ENCODE results near the gene RNF182.

RNF182 gene

GRCh38 chr6:13993416-13993815 is 68.7 kb downstream of the RNF182 start:
- H3K9me3 ChIP-seq (ENCODE audit: control insufficient read depth, low read length): no peaks in the 10 kb centered on the region
- H3K27me3 ChIP-seq (ENCODE audit: control insufficient read depth, insufficient read depth, low read length): no peaks in the 10 kb centered on the region
- no peak overlapping the region for H3K9ac ChIP-seq (ENCODE audit: low read length)
- no peaks in the 10 kb centered on the region for H3K36me3 ChIP-seq (ENCODE audit: control insufficient read depth, insufficient read depth, low read length)
- no peaks in the 10 kb centered on the region for H3K4me1 ChIP-seq (ENCODE audit: control insufficient read depth, insufficient read depth, low read length)
- no peak overlapping the region for H3K4me3 ChIP-seq (ENCODE audit: low read length)

- Histone ChIP-seq H3K36me3 (ENCODE audit: control insufficient read depth, insufficient read depth, low read length) (no peaks in the 10 kb centered on the region), H3K9me3 (ENCODE audit: control insufficient read depth, low read length) (no peaks in the 10 kb centered on the region), H3K4me1 (ENCODE audit: control insufficient read depth, insufficient read depth, low read length) (no peaks in the 10 kb centered on the region), H3K27me3 (ENCODE audit: control insufficient read depth, insufficient read depth, low read length) (no peaks in the 10 kb centered on the region), H3K4me3 (ENCODE audit: low read length) (no peak overlapping the region), H3K9ac (ENCODE audit: low read length) (no peak overlapping the region)
Observed at GRCh38 chr6:13998356-13998755, 73.6 kb downstream of the RNF182 start.

- Histone ChIP-seq H3K36me3 (ENCODE audit: control insufficient read depth, insufficient read depth, low read length) (no peaks in the 10 kb centered on the region), H3K9ac (ENCODE audit: low read length) (no peak overlapping the region), H3K4me3 (ENCODE audit: low read length) (no peak overlapping the region), H3K27me3 (ENCODE audit: control insufficient read depth, insufficient read depth, low read length) (no peaks in the 10 kb centered on the region), H3K4me1 (ENCODE audit: control insufficient read depth, insufficient read depth, low read length) (no peaks in the 10 kb centered on the region), H3K9me3 (ENCODE audit: control insufficient read depth, low read length) (no peaks in the 10 kb centered on the region)
Observed at GRCh38 chr6:14000901-14001300, 76.1 kb downstream of the RNF182 start.

GRCh38 chr6:14001329-14002012 is 76.7 kb downstream of the RNF182 start:
- H3K4me1 ChIP-seq (ENCODE audit: control insufficient read depth, insufficient read depth, low read length): no peaks in the 10 kb centered on the region
- H3K9me3 ChIP-seq (ENCODE audit: control insufficient read depth, low read length): no peaks in the 10 kb centered on the region
- H3K4me3 ChIP-seq (ENCODE audit: low read length): no peak overlapping the region
- no peaks in the 10 kb centered on the region for H3K36me3 ChIP-seq (ENCODE audit: control insufficient read depth, insufficient read depth, low read length)
- no peak overlapping the region for H3K9ac ChIP-seq (ENCODE audit: low read length)
- no peaks in the 10 kb centered on the region for H3K27me3 ChIP-seq (ENCODE audit: control insufficient read depth, insufficient read depth, low read length)

GRCh38 chr6:14002176-14002947 is 77.6 kb downstream of the RNF182 start:
- H3K9me3 ChIP-seq (ENCODE audit: control insufficient read depth, low read length): no peaks in the 10 kb centered on the region
- no peaks in the 10 kb centered on the region for H3K4me1 ChIP-seq (ENCODE audit: control insufficient read depth, insufficient read depth, low read length)
- H3K36me3 ChIP-seq (ENCODE audit: control insufficient read depth, insufficient read depth, low read length): no peaks in the 10 kb centered on the region
- H3K9ac ChIP-seq (ENCODE audit: low read length): no peak overlapping the region
- no peak overlapping the region for H3K4me3 ChIP-seq (ENCODE audit: low read length)
- H3K27me3 ChIP-seq (ENCODE audit: control insufficient read depth, insufficient read depth, low read length): no peaks in the 10 kb centered on the region

- no peaks in the 10 kb centered on the region for H3K4me1 ChIP-seq (ENCODE audit: control insufficient read depth, insufficient read depth, low read length)
- H3K4me3 ChIP-seq (ENCODE audit: low read length): no peak overlapping the region
- no peaks in the 10 kb centered on the region for H3K9me3 ChIP-seq (ENCODE audit: control insufficient read depth, low read length)
- no peaks in the 10 kb centered on the region for H3K27me3 ChIP-seq (ENCODE audit: control insufficient read depth, insufficient read depth, low read length)
- H3K36me3 ChIP-seq (ENCODE audit: control insufficient read depth, insufficient read depth, low read length): no peaks in the 10 kb centered on the region
- no peak overlapping the region for H3K9ac ChIP-seq (ENCODE audit: low read length)
Observed at GRCh38 chr6:14004258-14004657, 79.5 kb downstream of the RNF182 start.

GRCh38 chr6:14008809-14009208 is 84.1 kb downstream of the RNF182 start:
- no peak overlapping the region for H3K9ac ChIP-seq (ENCODE audit: low read length)
- no peaks in the 10 kb centered on the region for H3K4me1 ChIP-seq (ENCODE audit: control insufficient read depth, insufficient read depth, low read length)
- H3K36me3 ChIP-seq (ENCODE audit: control insufficient read depth, insufficient read depth, low read length): no peaks in the 10 kb centered on the region

GRCh38 chr6:14009431-14009830 is 84.7 kb downstream of the RNF182 start:
- no peaks in the 10 kb centered on the region for H3K9me3 ChIP-seq (ENCODE audit: control insufficient read depth, low read length)
- H3K4me1 ChIP-seq (ENCODE audit: control insufficient read depth, insufficient read depth, low read length): no peaks in the 10 kb centered on the region
- H3K36me3 ChIP-seq (ENCODE audit: control insufficient read depth, insufficient read depth, low read length): no peaks in the 10 kb centered on the region
- no peak overlapping the region for H3K4me3 ChIP-seq (ENCODE audit: low read length)
- H3K27me3 ChIP-seq (ENCODE audit: control insufficient read depth, insufficient read depth, low read length): no peaks in the 10 kb centered on the region
- no peak overlapping the region for H3K9ac ChIP-seq (ENCODE audit: low read length)

More at GRCh38 chr6:14008809-14009208, 84.1 kb downstream of the RNF182 start:
- Histone ChIP-seq H3K27me3 (ENCODE audit: control insufficient read depth, insufficient read depth, low read length) (no peaks in the 10 kb centered on the region), H3K9me3 (ENCODE audit: control insufficient read depth, low read length) (no peaks in the 10 kb centered on the region), H3K4me3 (ENCODE audit: low read length) (no peak overlapping the region)

- H3K27me3 ChIP-seq (ENCODE audit: control insufficient read depth, insufficient read depth, low read length): no peaks in the 10 kb centered on the region
- no peaks in the 10 kb centered on the region for H3K36me3 ChIP-seq (ENCODE audit: control insufficient read depth, insufficient read depth, low read length)
- H3K9me3 ChIP-seq (ENCODE audit: control insufficient read depth, low read length): no peaks in the 10 kb centered on the region
- no peaks in the 10 kb centered on the region for H3K4me1 ChIP-seq (ENCODE audit: control insufficient read depth, insufficient read depth, low read length)
- no peak overlapping the region for H3K9ac ChIP-seq (ENCODE audit: low read length)
- no peak overlapping the region for H3K4me3 ChIP-seq (ENCODE audit: low read length)
Observed at GRCh38 chr6:14010275-14010674, 85.5 kb downstream of the RNF182 start.

- Histone ChIP-seq H3K27me3 (ENCODE audit: control insufficient read depth, insufficient read depth, low read length) (no peaks in the 10 kb centered on the region), H3K9me3 (ENCODE audit: control insufficient read depth, low read length) (no peaks in the 10 kb centered on the region)
Observed at GRCh38 chr6:14012313-14013030, 87.7 kb downstream of the RNF182 start.

GRCh38 chr6:14015964-14016363 is 91.2 kb downstream of the RNF182 start:
- no peak overlapping the region for H3K4me3 ChIP-seq (ENCODE audit: low read length)
- no peaks in the 10 kb centered on the region for H3K4me1 ChIP-seq (ENCODE audit: control insufficient read depth, insufficient read depth, low read length)
- H3K36me3 ChIP-seq (ENCODE audit: control insufficient read depth, insufficient read depth, low read length): no peaks in the 10 kb centered on the region
- H3K9ac ChIP-seq (ENCODE audit: low read length): no peak overlapping the region
- H3K9me3 ChIP-seq (ENCODE audit: control insufficient read depth, low read length): no peaks in the 10 kb centered on the region
- no peaks in the 10 kb centered on the region for H3K27me3 ChIP-seq (ENCODE audit: control insufficient read depth, insufficient read depth, low read length)

More at GRCh38 chr6:14012313-14013030, 87.7 kb downstream of the RNF182 start:
- no peaks in the 10 kb centered on the region for H3K36me3 ChIP-seq (ENCODE audit: control insufficient read depth, insufficient read depth, low read length)
- H3K4me1 ChIP-seq (ENCODE audit: control insufficient read depth, insufficient read depth, low read length): no peaks in the 10 kb centered on the region
- H3K4me3 ChIP-seq (ENCODE audit: low read length): no peak overlapping the region
- H3K9ac ChIP-seq (ENCODE audit: low read length): no peak overlapping the region

GRCh38 chr6:14016432-14016831 is 91.7 kb downstream of the RNF182 start:
- Histone ChIP-seq H3K9ac (ENCODE audit: low read length) (no peak overlapping the region), H3K4me1 (ENCODE audit: control insufficient read depth, insufficient read depth, low read length) (no peaks in the 10 kb centered on the region), H3K4me3 (ENCODE audit: low read length) (no peak overlapping the region), H3K9me3 (ENCODE audit: control insufficient read depth, low read length) (no peaks in the 10 kb centered on the region), H3K36me3 (ENCODE audit: control insufficient read depth, insufficient read depth, low read length) (no peaks in the 10 kb centered on the region), H3K27me3 (ENCODE audit: control insufficient read depth, insufficient read depth, low read length) (no peaks in the 10 kb centered on the region)
